Astrocyte (in vitro differentiated cells and primary cell): ENCODE measurements around the gene METTL15. TPM values are rescaled to one million over a fixed set of nuclear protein-coding genes. Genes with fewer than 3 reads are reported as not detected.
A peak's percentile ranks its signal among the peaks of the same experiment; 100 is the strongest.

Experiments used
- DNase-seq: peaks from one replicate; pipeline ENCODE4 v3.0.0-alpha.2; 2010; ENCODE audit warnings: low read depth
- FAIRE-seq: peaks from 2 replicates; lab custom pipeline; 2011; peaks lifted over from hg19 to GRCh38; lab: Jason Lieb, UNC
- H2AFZ ChIP-seq: 2 replicates; pipeline ENCODE4 v1.6.0; 2012; ENCODE audit warnings: low read depth, low read length, inconsistent platforms
- H3K27ac ChIP-seq: 2 replicates; pipeline ENCODE4 v1.5.1; 2011; ENCODE audit warnings: low read depth, low read length, inconsistent platforms
- H3K27me3 ChIP-seq: 2 replicates; pipeline ENCODE4 v1.6.0; 2011; ENCODE audit warnings: low read length, inconsistent platforms; ENCODE audit not compliant: insufficient read depth
- H3K36me3 ChIP-seq: 2 replicates; pipeline ENCODE4 v1.5.1; 2011; ENCODE audit warnings: low read length, inconsistent platforms; ENCODE audit not compliant: insufficient read depth
- H3K4me1 ChIP-seq: 2 replicates; pipeline ENCODE4 v1.5.1; 2011; ENCODE audit warnings: low read length, inconsistent platforms; ENCODE audit not compliant: insufficient read depth
- H3K4me2 ChIP-seq: 2 replicates; pipeline ENCODE4 v1.6.0; 2012; ENCODE audit warnings: low read length, inconsistent platforms
- H3K4me3 ChIP-seq: 2 replicates; pipeline ENCODE4 v1.5.1; 2011; ENCODE audit warnings: low read depth, mild to moderate bottlenecking, low read length, inconsistent platforms; ENCODE audit not compliant: insufficient read depth
- H3K79me2 ChIP-seq: 2 replicates; pipeline ENCODE4 v1.6.0; 2012; ENCODE audit warnings: mild to moderate bottlenecking, low read length, inconsistent platforms; ENCODE audit not compliant: insufficient read depth
- H3K9ac ChIP-seq: 2 replicates; pipeline ENCODE4 v1.6.0; 2012; ENCODE audit warnings: mild to moderate bottlenecking, low read length, inconsistent platforms
- H3K9me3 ChIP-seq: 2 replicates; pipeline ENCODE4 v1.5.1; 2012; ENCODE audit warnings: low read depth, mild to moderate bottlenecking, low read length, inconsistent platforms; ENCODE audit not compliant: insufficient read depth
- H4K20me1 ChIP-seq: 2 replicates; pipeline ENCODE4 v1.6.0; 2012; ENCODE audit warnings: low read length, inconsistent platforms; ENCODE audit not compliant: insufficient read depth
- H3K27ac Mint-ChIP-seq: one replicate; pipeline ENCODE4 v1.8.0; 2021; ENCODE audit warnings: mild to moderate bottlenecking, mixed read lengths; ENCODE audit not compliant: unreplicated experiment
- H3K27me3 Mint-ChIP-seq: one replicate; pipeline ENCODE4 v1.8.0; 2021; ENCODE audit warnings: low read depth, mixed read lengths; ENCODE audit not compliant: unreplicated experiment
- H3K36me3 Mint-ChIP-seq: one replicate; pipeline ENCODE4 v1.8.0; 2021; ENCODE audit warnings: low read depth, mixed read lengths; ENCODE audit not compliant: unreplicated experiment
- H3K4me1 Mint-ChIP-seq: one replicate; pipeline ENCODE4 v1.8.0; 2021; ENCODE audit warnings: low read depth, mixed read lengths; ENCODE audit not compliant: unreplicated experiment
- H3K4me3 Mint-ChIP-seq: one replicate; pipeline ENCODE4 v1.8.0; 2021; ENCODE audit warnings: mild to moderate bottlenecking, moderate library complexity, mixed read lengths; ENCODE audit not compliant: unreplicated experiment
- H3K9me3 Mint-ChIP-seq: one replicate; pipeline ENCODE4 v1.8.0; 2021; ENCODE audit warnings: mild to moderate bottlenecking, mixed read lengths; ENCODE audit not compliant: unreplicated experiment
- EZH2 ChIP-seq: IDR thresholded peaks from 2 replicates; pipeline ENCODE4 v1.6.1; 2012; ENCODE audit warnings: mild to moderate bottlenecking, low read length, inconsistent platforms; ENCODE audit not compliant: insufficient read depth
- total RNA-seq: library from RNA; stranded (reverse); gene quantifications from 2 replicates; pipeline ENCODE4 v1.2.1, GENCODE V29; 2021
- TF ChIP-seq, protein P1 (sequence below): IDR thresholded peaks from 2 replicates; pipeline ENCODE4 v1.5.1; 2011; ENCODE audit warnings: low read depth, mild to moderate bottlenecking, inconsistent platforms, low read length, moderate library complexity; ENCODE audit not compliant: insufficient read depth

The METTL15 gene
- total RNA-seq, 1 donor from 2014 or later, result 10.8 TPM

DNA sequence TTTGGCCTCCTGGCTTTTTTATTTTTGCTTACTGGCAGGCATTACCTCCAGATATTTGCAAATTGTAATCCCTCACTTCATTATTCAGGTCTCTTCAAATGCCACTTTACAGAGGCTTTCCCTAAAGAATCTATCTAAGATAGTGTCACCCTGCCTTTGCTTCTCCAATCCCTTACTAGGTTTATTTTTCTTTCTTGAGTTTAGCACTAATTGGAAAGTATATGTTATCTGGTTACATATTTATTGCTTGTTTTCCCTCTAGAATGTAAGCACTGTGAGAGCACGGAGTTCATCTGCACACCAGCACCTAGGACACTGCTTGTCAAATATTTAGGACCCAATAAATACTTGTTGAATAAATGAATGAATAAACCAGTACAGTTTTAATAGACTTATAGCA, 3.8 kb upstream of the METTL15 start:
- no peak overlapping the region for H3K4me3 ChIP-seq
- Mint-ChIP-seq H3K27me3 (no peaks in the 10 kb centered on the region), H3K4me3 (no peak overlapping the region), H3K4me1 (peaks cover 13% of the 10 kb centered on the region), H3K27ac (peak overlapping the region; percentile 20), H3K36me3 (no peaks in the 10 kb centered on the region), H3K9me3 (peaks cover 2% of the 10 kb centered on the region)
- H3K27ac ChIP-seq, result no peak overlapping the region
- H3K4me1 ChIP-seq, result peaks cover 7% of the 10 kb centered on the region
- no peaks in the 10 kb centered on the region for H3K27me3 ChIP-seq
- peak overlapping the region; percentile 21 for H3K4me2 ChIP-seq
- H3K9ac ChIP-seq, result no peak overlapping the region
- TF ChIP-seq EZH2, result no peak
- TF ChIP-seq, protein P1, sequence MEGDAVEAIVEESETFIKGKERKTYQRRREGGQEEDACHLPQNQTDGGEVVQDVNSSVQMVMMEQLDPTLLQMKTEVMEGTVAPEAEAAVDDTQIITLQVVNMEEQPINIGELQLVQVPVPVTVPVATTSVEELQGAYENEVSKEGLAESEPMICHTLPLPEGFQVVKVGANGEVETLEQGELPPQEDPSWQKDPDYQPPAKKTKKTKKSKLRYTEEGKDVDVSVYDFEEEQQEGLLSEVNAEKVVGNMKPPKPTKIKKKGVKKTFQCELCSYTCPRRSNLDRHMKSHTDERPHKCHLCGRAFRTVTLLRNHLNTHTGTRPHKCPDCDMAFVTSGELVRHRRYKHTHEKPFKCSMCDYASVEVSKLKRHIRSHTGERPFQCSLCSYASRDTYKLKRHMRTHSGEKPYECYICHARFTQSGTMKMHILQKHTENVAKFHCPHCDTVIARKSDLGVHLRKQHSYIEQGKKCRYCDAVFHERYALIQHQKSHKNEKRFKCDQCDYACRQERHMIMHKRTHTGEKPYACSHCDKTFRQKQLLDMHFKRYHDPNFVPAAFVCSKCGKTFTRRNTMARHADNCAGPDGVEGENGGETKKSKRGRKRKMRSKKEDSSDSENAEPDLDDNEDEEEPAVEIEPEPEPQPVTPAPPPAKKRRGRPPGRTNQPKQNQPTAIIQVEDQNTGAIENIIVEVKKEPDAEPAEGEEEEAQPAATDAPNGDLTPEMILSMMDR, result no peak
- FAIRE-seq, result no peak
- no peaks in the 10 kb centered on the region for H4K20me1 ChIP-seq
- no peaks in the 10 kb centered on the region for H3K9me3 ChIP-seq
- no peaks in the 10 kb centered on the region for H3K36me3 ChIP-seq
- no peak overlapping the region for H2AFZ ChIP-seq
- DNase-seq, result no peak
- peaks cover 95% of the 10 kb centered on the region for H3K79me2 ChIP-seq

DNA sequence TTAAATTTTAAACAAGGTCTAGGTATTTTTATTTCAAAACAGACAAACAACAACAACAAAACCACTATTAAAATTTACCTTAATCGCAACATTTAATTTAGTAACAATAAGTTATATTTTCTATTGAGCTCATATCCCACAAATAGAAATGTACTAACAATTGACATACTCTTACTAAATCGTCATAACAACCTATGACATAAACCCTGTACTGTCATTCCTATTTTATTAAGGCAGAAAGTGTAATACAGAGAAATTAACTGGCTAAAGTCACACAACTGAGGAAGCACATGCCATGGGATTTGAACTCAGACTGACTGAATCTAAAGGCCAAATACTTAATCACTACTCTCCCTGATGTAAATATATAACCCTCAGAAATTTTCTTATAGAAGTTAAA, 3.2 kb upstream of the METTL15 start:
- H3K27me3 ChIP-seq, result no peaks in the 10 kb centered on the region
- Mint-ChIP-seq H3K4me3 (no peak overlapping the region), H3K36me3 (no peaks in the 10 kb centered on the region), H3K9me3 (no peaks in the 10 kb centered on the region), H3K27me3 (no peaks in the 10 kb centered on the region), H3K27ac (no peak overlapping the region), H3K4me1 (peaks cover 13% of the 10 kb centered on the region)
- H3K36me3 ChIP-seq, result no peaks in the 10 kb centered on the region
- FAIRE-seq (no peak), DNase-seq (no peak)
- TF ChIP-seq, protein P1, result no peak
- TF ChIP-seq EZH2, result no peak
- peaks cover 7% of the 10 kb centered on the region for H3K4me1 ChIP-seq
- no peak overlapping the region for H2AFZ ChIP-seq
- peaks cover 90% of the 10 kb centered on the region for H3K79me2 ChIP-seq
- no peak overlapping the region for H3K27ac ChIP-seq
- no peaks in the 10 kb centered on the region for H3K9me3 ChIP-seq
- H3K9ac ChIP-seq, result no peak overlapping the region
- H4K20me1 ChIP-seq, result no peaks in the 10 kb centered on the region
- H3K4me2 ChIP-seq, result no peak overlapping the region
- no peak overlapping the region for H3K4me3 ChIP-seq

DNA sequence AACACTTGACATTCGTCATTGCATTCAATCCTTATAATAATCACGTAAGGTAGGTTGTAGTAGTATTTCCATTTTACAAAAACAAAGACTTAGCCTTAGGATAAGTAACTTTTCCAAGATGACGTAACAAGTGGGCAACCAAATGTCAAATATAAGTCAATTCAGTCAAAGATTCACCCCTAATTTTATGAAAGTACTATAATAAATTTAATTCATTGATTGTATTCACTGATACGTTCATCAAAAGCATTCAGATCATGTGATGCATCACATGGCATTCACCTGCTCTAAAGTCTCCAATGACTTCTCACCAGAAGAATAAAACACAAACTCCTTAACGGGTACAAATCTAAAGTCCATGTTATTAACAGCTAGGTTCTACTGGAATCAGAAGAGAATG, 2.3 kb upstream of the METTL15 start:
- FAIRE-seq (no peak), DNase-seq (no peak)
- no peaks in the 10 kb centered on the region for H3K27me3 Mint-ChIP-seq
- H3K9ac ChIP-seq, result peak overlapping the region; percentile 24
- no peaks in the 10 kb centered on the region for H3K36me3 ChIP-seq
- no peak overlapping the region for H3K27ac ChIP-seq
- peak overlapping the region; percentile 89 for H3K4me2 ChIP-seq
- peaks cover 89% of the 10 kb centered on the region for H3K79me2 ChIP-seq
- H3K4me1 ChIP-seq, result peaks cover 7% of the 10 kb centered on the region
- H3K9me3 ChIP-seq, result no peaks in the 10 kb centered on the region
- H3K36me3 Mint-ChIP-seq, result no peaks in the 10 kb centered on the region
- H3K9me3 Mint-ChIP-seq, result no peaks in the 10 kb centered on the region
- no peaks in the 10 kb centered on the region for H3K27me3 ChIP-seq
- no peak overlapping the region for H2AFZ ChIP-seq
- peaks cover 13% of the 10 kb centered on the region for H3K4me1 Mint-ChIP-seq
- TF ChIP-seq, protein P1, result no peak
- TF ChIP-seq EZH2, result no peak
- no peak overlapping the region for H3K4me3 ChIP-seq
- no peaks in the 10 kb centered on the region for H4K20me1 ChIP-seq
- no peak overlapping the region for H3K4me3 Mint-ChIP-seq
- H3K27ac Mint-ChIP-seq, result no peak overlapping the region
